Myocyte (in vitro differentiated cells): ENCODE data around the gene POU2AF3. TPM values are rescaled to one million over a fixed set of nuclear protein-coding genes. Genes with fewer than 3 reads are reported as not detected.
"Not testable (repeated sequence)": the region's sequence is repeated elsewhere in the genome, so short reads cannot be mapped to it uniquely, and the experiment has no call there.

ENCODE experiments used
- DNase-seq: peaks from one replicate; pipeline ENCODE4 v3.0.0-alpha.2; 2012; ENCODE audit warnings: low read depth
- polyA plus RNA-seq: library from polyadenylated mRNA; unstranded; fragments of >200 nt; gene quantifications from one replicate; pipeline ENCODE4 v1.2.1, GENCODE V29; 2012; ENCODE audit warnings: missing spikeins
- total RNA-seq: library from RNA; depleted of rRNA; stranded (reverse); fragments of >200 nt; gene quantifications from 2 replicates; pipeline ENCODE4 v1.2.3, GENCODE V29; 2014

The POU2AF3 gene, protein sequence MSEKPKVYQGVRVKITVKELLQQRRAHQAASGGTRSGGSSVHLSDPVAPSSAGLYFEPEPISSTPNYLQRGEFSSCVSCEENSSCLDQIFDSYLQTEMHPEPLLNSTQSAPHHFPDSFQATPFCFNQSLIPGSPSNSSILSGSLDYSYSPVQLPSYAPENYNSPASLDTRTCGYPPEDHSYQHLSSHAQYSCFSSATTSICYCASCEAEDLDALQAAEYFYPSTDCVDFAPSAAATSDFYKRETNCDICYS
- not detected in 2 replicates for total RNA-seq
- polyA plus RNA-seq = not detected

- DNase-seq = no peak
These were observed at the start of gene POU2AF3 for GRCh38 chr11:111298413-111299100. Gene POU2AF3, plus strand, starts transcription at chr11:111298546. Its CDS starts 36 bp downstream, at chr11:111298582.

DNA sequence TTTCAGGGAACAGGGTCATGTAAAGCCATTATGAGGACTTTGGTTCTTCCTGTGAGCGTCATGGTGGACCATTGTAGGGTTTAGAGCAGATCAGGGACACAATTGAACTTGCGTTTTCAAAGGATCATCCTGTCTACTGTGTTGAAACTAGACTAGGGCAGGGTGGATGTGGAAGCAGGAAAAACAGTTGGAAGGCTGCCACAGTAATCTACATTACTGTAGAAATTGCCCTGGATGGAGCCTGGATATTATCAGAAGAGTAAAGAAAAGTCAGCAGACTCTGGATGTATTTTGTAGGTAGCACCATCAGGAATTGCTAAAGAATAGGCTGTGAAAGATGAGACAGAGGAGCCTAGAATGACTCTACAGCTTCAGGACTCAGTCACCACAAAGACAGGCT, 47.4 kb upstream of the POU2AF3 start:
- DNase-seq = no peak

- DNase-seq = no peak
These were observed 45.2 kb upstream of the POU2AF3 start for GRCh38 chr11:111253131-111253530.

DNA sequence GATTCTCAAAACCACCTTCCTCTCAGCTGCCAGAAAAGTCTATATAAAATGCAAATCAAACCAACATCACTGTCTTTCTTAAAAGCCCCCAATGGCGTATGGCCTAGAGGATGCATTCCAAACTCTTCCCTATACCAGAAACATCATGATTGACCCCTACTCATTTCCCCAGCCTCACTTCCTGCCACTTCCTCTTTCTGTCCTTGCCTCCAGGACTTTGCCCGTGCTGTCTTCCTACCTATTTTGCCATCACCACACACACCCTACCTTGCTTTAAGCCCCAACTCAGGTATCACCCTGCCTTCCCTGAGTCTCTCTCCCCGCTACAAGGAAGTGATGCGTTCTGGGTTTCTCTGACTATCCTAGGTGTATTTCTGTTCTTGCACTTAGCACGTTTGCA, 44.7 kb upstream of the POU2AF3 start:
- DNase-seq = no peak

DNA sequence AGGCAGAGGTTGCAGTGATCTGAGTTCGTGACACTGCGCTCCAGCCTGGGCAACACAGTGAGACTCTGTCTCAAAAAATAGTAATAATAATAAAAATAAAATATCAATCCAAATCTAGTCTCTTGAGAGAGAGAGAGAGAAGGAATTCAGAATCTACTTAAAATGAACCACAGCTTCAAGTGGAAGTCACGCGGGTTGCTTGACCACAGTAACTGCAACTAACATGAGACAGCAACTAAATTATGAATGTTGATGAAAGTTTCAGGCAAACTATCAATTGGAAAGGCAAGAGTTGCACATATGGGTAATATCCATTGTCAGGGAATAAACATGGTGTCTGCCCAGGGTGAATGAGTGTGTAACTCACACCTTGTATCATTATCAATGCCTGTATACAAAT, 40.3 kb upstream of the POU2AF3 start:
- DNase-seq = no peak

DNA sequence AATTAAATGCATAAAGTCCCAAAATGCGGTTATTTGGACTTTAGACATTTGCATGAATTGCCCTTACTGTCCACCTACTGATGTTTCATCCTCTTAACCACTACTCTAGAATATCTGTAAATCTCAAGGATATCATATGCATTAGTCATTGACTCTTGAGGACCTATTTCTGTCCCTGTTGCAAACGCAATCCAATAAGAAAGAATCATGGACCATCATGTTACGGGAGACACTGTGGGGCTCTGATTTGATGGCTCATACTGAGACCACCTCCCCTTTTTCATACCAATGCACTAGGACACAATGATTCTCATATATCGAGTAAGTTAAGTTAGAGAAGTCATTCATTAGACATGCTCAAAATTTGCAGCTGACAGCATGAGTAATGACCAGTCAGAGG, 38.5 kb upstream of the POU2AF3 start:
- peak; percentile 5 for DNase-seq

DNA sequence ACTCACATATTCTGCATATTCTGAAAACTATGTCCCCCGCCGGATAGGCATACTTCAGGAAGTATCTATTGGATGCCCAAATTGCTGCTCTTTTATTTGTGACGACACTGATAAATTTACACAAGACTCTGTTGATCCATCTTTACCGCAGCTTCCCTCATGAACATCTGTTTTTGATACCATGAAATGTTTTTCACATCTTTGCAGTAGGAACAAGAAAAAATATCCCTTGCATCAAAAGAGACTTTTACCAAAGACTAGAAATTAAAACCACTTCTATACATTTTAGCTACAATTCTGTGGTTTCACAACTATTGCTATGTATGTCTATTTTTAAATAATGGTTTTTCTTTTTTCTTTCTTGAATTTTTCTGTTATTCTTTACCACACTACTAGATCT, 37.5 kb upstream of the POU2AF3 start:
- DNase-seq = no peak

- no peak for DNase-seq
These were observed 33.7 kb upstream of the POU2AF3 start for GRCh38 chr11:111264646-111265045.

- DNase-seq = no peak
These were observed 32.9 kb upstream of the POU2AF3 start for GRCh38 chr11:111265421-111265820.

DNA sequence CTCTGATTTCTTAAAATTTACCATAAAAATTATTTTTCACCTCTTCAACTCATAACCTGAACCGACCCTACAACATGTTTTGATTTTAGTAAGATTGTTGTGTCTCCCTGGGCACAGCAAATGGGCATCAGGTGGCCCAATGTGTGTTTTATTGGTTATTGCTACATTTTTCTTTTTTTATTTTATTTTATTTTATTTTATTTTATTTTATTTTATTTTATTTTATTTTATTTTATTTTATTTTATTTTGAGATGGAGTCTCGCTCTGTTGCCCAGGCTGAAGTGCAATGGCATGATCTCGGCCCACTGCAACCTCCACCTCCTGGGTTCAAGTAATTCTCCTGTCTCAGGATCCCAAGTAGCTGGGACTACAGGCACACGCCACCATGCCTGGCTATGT, 30.0 kb upstream of the POU2AF3 start:
- DNase-seq = not testable (repeated sequence)

DNA sequence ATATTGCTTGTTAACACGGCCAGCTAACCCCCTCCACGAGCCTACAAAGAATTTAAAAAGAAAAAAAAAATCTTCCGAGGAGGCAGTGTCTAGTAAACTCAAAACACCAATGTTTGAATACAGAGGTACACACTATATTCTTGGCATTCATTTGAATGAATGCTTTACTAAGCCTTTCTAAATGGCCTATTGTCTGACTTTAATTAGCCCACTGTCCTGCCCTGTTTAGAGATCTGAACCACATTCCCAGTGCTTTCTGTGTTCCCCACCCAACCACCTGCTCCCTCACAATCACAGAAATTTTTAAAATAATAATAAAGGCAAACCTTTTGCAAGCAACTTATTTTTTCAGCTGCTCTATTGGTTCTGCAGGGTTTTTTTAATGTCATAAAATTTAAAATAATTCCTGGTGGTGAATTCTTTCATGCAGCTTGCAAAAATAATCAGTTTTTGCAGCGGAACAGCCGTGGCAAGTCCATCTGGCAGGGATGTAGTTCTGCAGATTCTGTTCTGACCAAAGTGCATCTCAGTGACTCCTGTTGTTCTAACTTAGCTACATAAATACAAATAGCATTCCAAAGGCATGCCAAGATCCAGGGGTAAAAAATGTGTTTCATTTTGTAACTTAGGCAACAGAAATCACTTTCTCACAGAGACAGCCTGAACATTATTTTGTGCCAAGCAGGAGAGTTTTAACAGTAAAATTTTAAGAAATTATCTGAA, 29.0 kb upstream of the POU2AF3 start:
- peak; percentile 41 for DNase-seq

DNA sequence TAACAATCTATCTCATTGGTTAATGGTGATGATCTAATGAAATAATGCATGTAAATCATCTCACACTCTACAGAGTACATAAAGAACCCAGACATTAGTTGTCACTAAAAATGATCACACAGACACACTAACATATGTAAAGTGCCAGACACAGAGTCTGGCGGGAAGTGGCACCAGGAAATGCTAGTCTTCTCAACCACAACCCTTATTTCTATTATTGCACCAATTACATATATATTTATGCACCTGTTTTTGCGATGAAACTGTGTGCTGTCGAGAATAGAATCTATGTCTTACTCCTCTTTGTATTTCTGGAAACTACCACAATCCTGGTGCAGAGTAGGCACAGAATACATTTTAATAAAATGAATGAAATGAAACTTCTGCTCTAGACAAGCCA, 25.9 kb upstream of the POU2AF3 start:
- DNase-seq = no peak

DNA sequence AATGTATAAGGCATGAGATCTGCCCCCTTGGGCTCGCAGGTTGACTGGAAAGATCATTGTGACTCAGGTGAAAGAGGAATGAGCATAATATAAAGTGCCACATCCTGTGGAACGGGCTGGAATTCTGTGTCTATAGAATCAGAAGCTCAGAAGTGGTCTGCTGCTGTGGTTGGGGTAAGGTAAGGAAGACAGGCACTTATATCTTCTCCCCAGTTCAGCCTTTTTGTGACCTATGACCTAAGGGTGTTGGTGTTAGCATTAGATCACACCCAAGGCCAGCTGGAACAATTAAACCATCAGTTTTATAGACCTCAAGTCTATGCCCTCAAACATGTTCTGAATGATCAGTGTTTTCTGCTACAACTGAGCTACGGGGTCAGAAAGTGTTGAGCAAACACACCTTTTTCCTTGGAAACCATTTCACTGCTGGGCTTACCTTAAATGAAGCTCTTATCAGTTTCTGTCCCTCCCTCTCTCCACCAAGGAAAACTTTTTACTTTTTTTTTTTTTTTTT, 15.7 kb upstream of the POU2AF3 start:
- DNase-seq = no peak

- DNase-seq = no peak
These were observed 14.3 kb upstream of the POU2AF3 start for GRCh38 chr11:111283945-111284481.

GRCh38 chr11:111285189-111286091, 12.9 kb upstream of the POU2AF3 start:
- no peak for DNase-seq

DNA sequence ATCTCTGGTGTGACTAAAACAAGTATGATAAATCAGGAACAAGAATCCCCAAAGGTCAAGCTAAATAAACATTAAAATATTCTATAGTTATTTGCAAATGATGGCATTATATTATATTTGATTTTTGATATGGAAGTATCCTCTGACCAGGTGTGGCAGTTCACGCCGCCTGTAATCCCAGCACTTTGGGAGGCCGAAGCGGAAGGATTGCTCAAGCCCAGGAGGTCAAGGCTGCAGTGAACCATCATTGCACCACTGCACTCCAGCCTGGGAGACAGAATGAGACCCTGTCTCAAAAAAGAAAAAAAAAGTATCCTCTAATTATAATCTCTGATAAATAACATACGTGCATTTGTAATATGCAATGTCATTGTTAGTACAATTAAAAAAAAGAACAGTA, 6.6 kb upstream of the POU2AF3 start:
- DNase-seq = no peak

GRCh38 chr11:111292408-111292807, 5.9 kb upstream of the POU2AF3 start:
- DNase-seq = not testable (repeated sequence)

DNA sequence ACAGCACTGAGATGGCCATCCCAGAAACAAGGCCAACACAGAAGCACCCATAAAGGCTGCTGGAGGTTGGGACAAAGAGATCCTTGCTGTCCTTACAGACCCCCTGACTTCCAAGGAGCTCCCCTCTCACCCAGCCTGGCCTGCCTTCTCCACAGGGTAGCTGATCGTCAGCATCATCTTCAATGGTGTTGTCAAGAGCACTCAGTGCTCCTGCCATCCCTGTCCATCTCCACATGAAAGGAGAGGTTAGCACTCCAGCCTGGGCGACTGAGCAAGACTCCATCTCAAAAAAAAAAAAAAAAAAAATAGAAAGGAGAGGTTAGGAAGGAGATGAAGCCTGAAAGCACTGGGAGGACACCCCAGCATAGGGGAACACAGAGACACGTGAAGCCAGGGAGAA, 2.1 kb upstream of the POU2AF3 start:
- DNase-seq = no peak

DNA sequence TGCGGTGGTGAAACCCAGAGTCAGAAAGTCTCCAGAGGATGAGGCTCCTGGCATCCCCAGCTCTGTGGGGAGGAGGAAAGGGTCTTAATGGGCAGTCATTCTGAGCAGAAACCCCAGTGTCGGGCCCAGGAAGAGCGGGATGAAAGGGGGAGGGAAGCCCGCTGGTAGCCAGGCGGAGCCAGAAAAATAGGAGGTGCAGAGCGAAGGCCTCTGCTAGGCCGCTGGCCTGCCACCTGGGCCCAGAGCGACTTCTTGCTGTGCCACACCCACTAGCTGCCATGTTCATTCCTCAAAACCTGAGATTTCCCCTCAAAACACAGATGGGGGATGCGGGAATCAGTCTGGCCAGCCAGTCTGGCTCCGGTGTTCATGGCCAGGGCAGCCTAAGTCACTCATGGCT, 650 bp upstream of the POU2AF3 start:
- DNase-seq = no peak

DNA sequence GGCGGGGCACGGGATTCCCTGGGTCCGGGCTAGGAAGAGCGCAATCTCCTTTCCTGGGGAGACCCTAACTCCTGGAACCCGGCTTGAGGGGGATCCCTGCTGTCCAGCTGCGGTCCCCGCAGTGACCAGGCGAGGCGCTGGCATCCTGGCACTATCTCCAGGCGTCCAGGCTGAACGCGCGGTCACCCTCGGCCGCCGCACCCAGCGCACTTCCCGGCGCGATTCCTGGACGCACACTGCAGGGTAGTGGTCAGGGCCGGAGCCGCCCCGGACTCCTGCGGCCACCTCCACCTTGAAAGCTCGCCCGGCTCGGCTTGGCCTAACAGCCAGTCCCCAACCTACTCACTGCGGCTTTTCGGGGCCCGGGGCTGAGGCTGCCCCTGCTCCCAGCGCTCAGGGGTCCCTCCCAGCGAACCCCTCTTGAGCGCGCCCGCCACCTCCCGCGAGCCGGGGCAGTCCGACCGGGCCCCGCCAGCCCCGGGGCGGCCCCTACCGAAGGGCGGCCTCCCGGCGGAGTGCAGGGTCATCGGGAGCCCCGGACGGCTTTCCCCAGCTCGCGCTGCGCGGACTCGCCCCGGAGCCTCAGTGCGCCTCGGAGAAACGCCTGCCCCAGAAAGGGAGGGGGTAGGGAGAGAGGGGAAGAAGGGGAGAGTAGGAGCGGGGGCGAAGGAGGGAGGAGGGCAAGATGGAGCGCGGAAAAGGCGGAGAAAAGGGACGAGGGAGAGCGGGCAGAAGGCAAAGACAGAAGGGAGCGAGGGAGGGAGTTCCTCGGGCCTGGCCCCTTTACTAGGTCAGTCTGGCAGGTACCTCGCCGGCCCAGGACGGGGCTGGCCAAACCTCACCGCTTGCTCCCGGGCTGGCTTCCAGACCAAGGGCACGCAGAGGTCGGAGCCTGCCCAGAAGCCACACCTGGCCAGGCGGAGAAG, 1.0 kb downstream of the POU2AF3 start:
- peak; percentile 42 for DNase-seq
